Placental pericyte (primary cell): ENCODE results near the gene CCNDBP1. TPM values are rescaled to one million over a fixed set of nuclear protein-coding genes. Genes with fewer than 3 reads are reported as not detected.

Experiments used
- total RNA-seq: library from RNA; depleted of rRNA; stranded (reverse); fragments of >200 nt; gene quantifications from 2 replicates; pipeline ENCODE4 v1.2.3, GENCODE V29; 2012

CCNDBP1 gene
- total RNA-seq = 66.5 and 79.0 TPM in 2 replicates

GRCh38 chr15:43185157-43186002 is at the start of gene CCNDBP1:
TSS of gene CCNDBP1 (plus strand) at chr15:43185403. CDS start at chr15:43185499, 96 bp downstream.

GRCh38 chr15:43220991-43221403 is 35.8 kb downstream of the CCNDBP1 start, which contains the start of gene EPB42:
TSS of gene EPB42 (minus strand) at chr15:43221018. CDS start at chr15:43220825, 193 bp downstream.

Other genes starting within 250 kb of the CCNDBP1 start
- gene UBR1, start 79.4 kb upstream of the CCNDBP1 start, total RNA-seq = 29.5 and 58.6 TPM in 2 replicates
- gene TMEM62, start 51.8 kb upstream of the CCNDBP1 start, total RNA-seq = 11.4 and 25.8 TPM in 2 replicates
- not detected in 2 replicates for gene EPB42, start 35.6 kb downstream of the CCNDBP1 start, total RNA-seq
- not detected in 2 replicates for gene TGM5, start 81.5 kb downstream of the CCNDBP1 start, total RNA-seq
- gene TGM7, start 116.9 kb downstream of the CCNDBP1 start, total RNA-seq = not detected in 2 replicates
- gene LCMT2, start 145.2 kb downstream of the CCNDBP1 start, total RNA-seq = 5.5 and 9.9 TPM in 2 replicates
- 25.5 and 32.6 TPM in 2 replicates for gene ZSCAN29, start 185.6 kb downstream of the CCNDBP1 start, total RNA-seq
- gene TUBGCP4, start 185.7 kb downstream of the CCNDBP1 start, total RNA-seq = 5.5 and 13.9 TPM in 2 replicates